GM10248 (cell line): ENCODE results near the gene NTHL1.

Experiments used
- CTCF ChIA-PET: fragments of 300-600 bp; sonication (Branson Sonifier 250); formaldehyde crosslinking; extraction: SDS; loops from one replicate; lab custom pipeline; 2021; ENCODE audit warnings: antibody characterized with exemption; lab: Yijun Ruan, JAX
- POLR2A ChIA-PET: fragments of 350-650 bp; sonication (Branson Sonifier 250); formaldehyde crosslinking; extraction: SDS; loops from one replicate; lab custom pipeline; 2020; ENCODE audit warnings: antibody characterized with exemption; lab: Yijun Ruan, JAX
- DNase-seq: peaks from one replicate; pipeline ENCODE4 v3.0.0; 2012; ENCODE audit errors: extremely low spot score
- CTCF ChIP-seq: IDR thresholded peaks from 2 replicates; pipeline ENCODE4 v1.5.1; 2012; ENCODE audit warnings: mild to moderate bottlenecking, low read depth; ENCODE audit errors: extremely low read depth, missing control alignments, control extremely low read depth

The NTHL1 gene

GRCh38 chr16:2081201-2082084 is 33.8 kb upstream of the NTHL1 start:
- POLR2A ChIA-PET: no interaction called here
- CTCF ChIA-PET: no interaction called here
- DNase-seq: no peak

GRCh38 chr16:2079991-2080390 is 32.4 kb upstream of the NTHL1 start:
- POLR2A ChIA-PET: no interaction called here
- no peak for DNase-seq
- CTCF ChIA-PET: no interaction called here
- no peak for TF ChIP-seq CTCF

More at GRCh38 chr16:2081201-2082084, 33.8 kb upstream of the NTHL1 start:
- TF ChIP-seq CTCF: no peak

- POLR2A ChIA-PET: no interaction called here
- DNase-seq: no peak
- no peak for TF ChIP-seq CTCF
- CTCF ChIA-PET: no interaction called here
Observed at GRCh38 chr16:2079311-2079800, 31.7 kb upstream of the NTHL1 start.

- DNase-seq: no peak
- ChIA-PET CTCF (no interaction called here), POLR2A (no interaction called here)
- TF ChIP-seq CTCF: no peak
Observed at GRCh38 chr16:2078691-2079090, 31.1 kb upstream of the NTHL1 start.

GRCh38 chr16:2078096-2078495 is 30.5 kb upstream of the NTHL1 start:
- POLR2A ChIA-PET: no interaction called here
- DNase-seq: no peak
- CTCF ChIA-PET: no interaction called here
- no peak for TF ChIP-seq CTCF

GRCh38 chr16:2077696-2078095 is 30.1 kb upstream of the NTHL1 start:
- TF ChIP-seq CTCF: no peak
- POLR2A ChIA-PET: interaction anchor here (0.6 kb wide), 1 partner anchor 707 kb away, joined by 3 read pairs; no protein-coding TSS in a partner anchor
- CTCF ChIA-PET: no interaction called here
- DNase-seq: no peak
